HCT116 (cell line): ENCODE results near the gene GSTO2. TPM values are rescaled to one million over a fixed set of nuclear protein-coding genes. Genes with fewer than 3 reads are reported as not detected.
A peak's percentile ranks its signal among the peaks of the same experiment; 100 is the strongest.

Experiments
- ATAC-seq: fragments of 200-7000 bp; cut with Tn5 transposase; 2 replicates; pipeline ENCODE4 v1.9.1; 2020; ENCODE audit warnings: mild to moderate bottlenecking, moderate library complexity
- BruUV-seq: library from RNA; stranded (reverse); fragments of 400-500 nt; replicated peaks from 2 replicates; lab custom pipeline; 2021; lab: Mats Ljungman, UMichigan
- CTCF ChIA-PET: fragments of 300-600 bp; sonication (Branson Sonifier 250); formaldehyde crosslinking; loops from one replicate; lab custom pipeline; 2021; ENCODE audit warnings: antibody characterized with exemption; lab: Charles Lee
- POLR2A ChIA-PET: fragments of 300-600, 350-600 bp; sonication (Branson Sonifier 250); formaldehyde crosslinking; loops from one replicate; lab custom pipeline; 2021; ENCODE audit warnings: antibody characterized with exemption; lab: Charles Lee
- RAD21 ChIA-PET, 2 experiments: fragments of 300-600 bp; sonication (Branson Sonifier 250); formaldehyde crosslinking; loops; one replicate each; lab custom pipeline; 2023; ENCODE audit warnings: low total read pairs in 2 of 2; ENCODE audit not compliant: uncharacterized antibody in 2 of 2, unreplicated experiment in 2 of 2, low non-redundant PET in 1 of 2; lab: Charles Lee
- DNase-seq: peaks from one replicate; pipeline ENCODE4 v3.0.0-alpha.2; 2010; ENCODE audit warnings: low read depth, low spot score
- H2AFZ ChIP-seq: fragments of 200-600 bp; shearing (Covaris generic), sonication (generic); 2 replicates; pipeline ENCODE4 v1.6.1; 2017; ENCODE audit warnings: low read depth, mixed run types, mixed read lengths, antibody characterized with exemption, low read length; ENCODE audit not compliant: poor library complexity, severe bottlenecking
- H3K27ac ChIP-seq: 2 replicates; pipeline ENCODE4 v1.5.1; 2012; ENCODE audit warnings: low read depth, low read length
- H3K27me3 ChIP-seq: fragments of 200-600 bp; sonication (generic); 2 replicates; pipeline ENCODE4 v1.6.1; 2016; ENCODE audit warnings: mixed run types, low read length, mixed read lengths; ENCODE audit not compliant: insufficient read depth
- H3K36me3 ChIP-seq, 2 experiments: fragments of 200-500 bp in 1 of 2; fragments of 200-600 bp in 1 of 2; sonication (Bioruptor generic) in 1 of 2; sonication (generic) in 1 of 2; 2 replicates each; pipeline versions ENCODE4 v1.5.1 to v1.6.1; 2014 to 2016; ENCODE audit warnings: low read length in 2 of 2, inconsistent platforms in 1 of 2, mixed read lengths in 1 of 2, mixed run types in 1 of 2; ENCODE audit not compliant: insufficient read depth in 2 of 2, control insufficient read depth in 1 of 2
- H3K4me1 ChIP-seq, 2 experiments: fragments of 200-600 bp in 1 of 2; sonication (generic) in 1 of 2; 2 replicates each; pipeline versions ENCODE4 v1.5.1 to v1.6.1; 2012 to 2017; ENCODE audit warnings: low read length in 2 of 2, inconsistent platforms in 1 of 2, mild to moderate bottlenecking in 1 of 2, mixed read lengths in 1 of 2, mixed run types in 1 of 2, moderate library complexity in 1 of 2; ENCODE audit not compliant: insufficient read depth in 2 of 2, control insufficient read depth in 1 of 2
- H3K4me2 ChIP-seq: fragments of 200-600 bp; sonication (generic); 2 replicates; pipeline ENCODE4 v1.6.1; 2017; ENCODE audit warnings: mixed run types, low read length, mixed read lengths
- H3K4me3 ChIP-seq, 2 experiments: fragments of 200-600 bp in 1 of 2; sonication (generic) in 1 of 2; replicated peaks in 1 of 2; 2 replicates each; pipeline ENCODE4 v1.5.1; 2011 to 2016; ENCODE audit warnings: low read length in 2 of 2, control low read depth in 1 of 2, low read depth in 1 of 2, mild to moderate bottlenecking in 1 of 2, mixed read lengths in 1 of 2, mixed run types in 1 of 2
- H3K79me2 ChIP-seq: fragments of 200-600 bp; sonication (generic); 2 replicates; pipeline ENCODE4 v1.6.1; 2017; ENCODE audit warnings: mild to moderate bottlenecking, mixed run types, low read length, moderate library complexity, mixed read lengths; ENCODE audit not compliant: insufficient read depth
- H3K9ac ChIP-seq: fragments of 200-600 bp; sonication (generic); 2 replicates; pipeline ENCODE4 v1.6.1; 2016; ENCODE audit warnings: low read length, mixed read lengths
- H3K9me2 ChIP-seq: fragments of 200-600 bp; sonication (generic), shearing (Covaris generic); 2 replicates; pipeline ENCODE4 v1.6.1; 2017; ENCODE audit warnings: mixed run types, mild to moderate bottlenecking, moderate library complexity; ENCODE audit not compliant: insufficient read depth
- H3K9me3 ChIP-seq, 2 experiments: fragments of 200-500 bp in 1 of 2; fragments of 200-600 bp in 1 of 2; sonication (Bioruptor generic) in 1 of 2; sonication (generic) in 1 of 2; 2 replicates each; pipeline ENCODE4 v1.6.1; 2014 to 2017; ENCODE audit warnings: low read length in 2 of 2, mixed read lengths in 2 of 2, inconsistent platforms in 1 of 2, low read depth in 1 of 2, mild to moderate bottlenecking in 1 of 2, mixed run types in 1 of 2, moderate library complexity in 1 of 2; ENCODE audit not compliant: control insufficient read depth in 1 of 2, insufficient read depth in 1 of 2
- H4K20me1 ChIP-seq: fragments of 200-600 bp; sonication (generic), shearing (Covaris generic); 2 replicates; pipeline ENCODE4 v1.6.1; 2017; ENCODE audit warnings: mixed run types, mild to moderate bottlenecking, moderate library complexity; ENCODE audit not compliant: insufficient read depth
- EGR1 ChIP-seq: IDR thresholded peaks from 2 replicates; pipeline ENCODE4 v1.6.1; 2012; ENCODE audit warnings: low read depth
- EZH2phosphoT487 ChIP-seq: fragments of 200-600 bp; IDR thresholded peaks from 2 replicates; pipeline ENCODE4 v1.6.1; 2018; ENCODE audit warnings: antibody characterized with exemption, borderline replicate concordance
- FOSL1 ChIP-seq: IDR thresholded peaks from 2 replicates; pipeline ENCODE4 v1.6.1; 2012; ENCODE audit warnings: low read depth
- RAD21 ChIP-seq: IDR thresholded peaks from 2 replicates; pipeline ENCODE4 v1.6.1; 2012; ENCODE audit warnings: low read depth, mild to moderate bottlenecking
- REST ChIP-seq: IDR thresholded peaks from 2 replicates; pipeline ENCODE4 v1.6.1; 2012; ENCODE audit warnings: low read depth
- SIN3A ChIP-seq: IDR thresholded peaks from 2 replicates; pipeline ENCODE4 v1.6.1; 2012; ENCODE audit warnings: low read depth
- SRF ChIP-seq: IDR thresholded peaks from 2 replicates; pipeline ENCODE4 v1.6.1; 2012; ENCODE audit warnings: low read depth
- intact Hi-C: fragments of 100-400 bp; cut with micrococcal nuclease; formaldehyde crosslinking; loops from 2 replicates; pipeline ENCODE4 v1.10.0; 2022
- total RNA-seq: library from RNA; stranded (reverse); gene quantifications from one replicate; pipeline ENCODE4 v1.2.1, GENCODE V29; 2021; ENCODE audit not compliant: unreplicated experiment

Gene GSTO2
- total RNA-seq, 1 experiment from 2014 or later: 115 TPM

GRCh38 chr10:104332243-104333031 is 63.5 kb downstream of the GSTO2 start:
- H4K20me1 ChIP-seq: no peaks in the 10 kb centered on the region
- no peaks in the 10 kb centered on the region for H3K9me3 ChIP-seq
- ATAC-seq (no peak), DNase-seq (no peak)
- no peak overlapping the region for H3K4me3 ChIP-seq
- intact Hi-C loops: loop anchor here (10.0 kb wide), 1 partner anchor 438 kb away; no protein-coding TSS in a partner anchor
- no peak overlapping the region for H2AFZ ChIP-seq
- TF ChIP-seq REST (no peak), SRF (no peak), EGR1 (no peak), FOSL1 (no peak), EZH2phosphoT487 (no peak), RAD21 (no peak), SIN3A (no peak)
- ChIA-PET RAD21 (no interaction called here), POLR2A (interaction anchor here (1.2 kb wide), 1 partner anchor 7 kb away, joined by 3 read pairs; no protein-coding TSS in a partner anchor), CTCF (interaction anchor here (1.4 kb wide), 1 partner anchor 58 kb away, joined by 4 read pairs; no protein-coding TSS in a partner anchor)
- no peaks in the 10 kb centered on the region for H3K27me3 ChIP-seq
- H3K4me1 ChIP-seq: peaks cover 81 to 95% of the 10 kb centered on the region in 2 experiments
- H3K9ac ChIP-seq: peak overlapping the region; percentile 64
- H3K4me2 ChIP-seq: peak overlapping the region; percentile 85
- peak overlapping the region; percentile 87 for H3K27ac ChIP-seq
- H3K9me2 ChIP-seq: no peaks in the 10 kb centered on the region
- no TSS peak for BruUV-seq
- peaks cover 92% of the 10 kb centered on the region for H3K79me2 ChIP-seq
- H3K36me3 ChIP-seq: no peaks in the 10 kb centered on the region
